Smooth muscle cell of the brain vasculature (primary cell): ENCODE measurements around the gene SMIM30.
"Not testable (repeated sequence)": the region's sequence is repeated elsewhere in the genome, so short reads cannot be mapped to it uniquely, and the experiment has no call there.

Experiments used
- DNase-seq: peaks from one replicate; pipeline ENCODE4 v3.0.0-alpha.2; 2012; ENCODE audit warnings: low read depth, low spot score

The SMIM30 gene

GRCh38 chr7:113118074-113118959 lies at the start of gene SMIM30:
TSS of gene SMIM30 (minus strand) at chr7:113118554. CDS start at chr7:113117578, 976 bp downstream.
- DNase-seq = peak; percentile 65

- DNase-seq = not testable (repeated sequence)
These were observed 47.8 kb upstream of the SMIM30 start for GRCh38 chr7:113166176-113166575.

DNA sequence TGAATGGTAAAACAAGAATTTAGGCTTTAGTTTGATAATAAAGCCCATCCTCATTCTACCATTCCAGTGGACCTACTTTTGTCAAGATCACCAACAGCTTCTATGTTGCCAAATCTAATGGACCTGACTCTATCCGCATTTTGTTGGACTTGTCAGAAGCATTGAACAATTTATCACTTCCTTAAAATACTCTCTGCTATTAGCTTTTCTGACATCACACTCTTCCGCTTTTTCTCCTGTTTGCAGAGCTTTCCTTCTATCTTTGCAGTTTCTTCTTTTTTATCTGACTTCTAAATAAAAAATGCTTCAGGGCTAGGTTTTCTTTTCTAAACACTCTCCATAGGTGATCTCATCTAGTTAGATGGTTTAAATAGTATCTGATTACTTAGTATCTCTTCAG lies 42.7 kb upstream of the SMIM30 start:
- DNase-seq = no peak

GRCh38 chr7:113159746-113160339 lies 41.5 kb upstream of the SMIM30 start:
- DNase-seq = peak; percentile 12

- DNase-seq = no peak
These were observed 40.4 kb upstream of the SMIM30 start for GRCh38 chr7:113158756-113159155.

DNA sequence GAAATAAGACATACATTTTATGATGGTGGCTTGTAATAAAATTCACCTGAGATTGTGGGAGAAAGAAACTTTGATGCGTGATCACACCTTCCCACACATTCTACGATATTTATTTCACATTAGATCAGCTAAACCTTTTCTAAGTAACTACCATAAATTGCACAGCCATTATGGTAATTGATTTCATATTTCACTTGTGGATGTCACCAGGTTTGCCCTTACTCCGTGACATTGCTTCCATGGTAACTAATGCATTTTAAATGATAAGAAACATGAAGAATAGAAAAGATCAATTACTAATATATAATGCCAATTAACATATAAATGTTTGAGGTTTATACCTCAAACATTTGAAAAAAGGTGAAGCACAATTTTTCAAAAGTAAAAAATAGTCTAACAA lies 35.8 kb upstream of the SMIM30 start:
- no peak for DNase-seq

GRCh38 chr7:113144817-113145216 lies 26.5 kb upstream of the SMIM30 start:
- DNase-seq = no peak

DNA sequence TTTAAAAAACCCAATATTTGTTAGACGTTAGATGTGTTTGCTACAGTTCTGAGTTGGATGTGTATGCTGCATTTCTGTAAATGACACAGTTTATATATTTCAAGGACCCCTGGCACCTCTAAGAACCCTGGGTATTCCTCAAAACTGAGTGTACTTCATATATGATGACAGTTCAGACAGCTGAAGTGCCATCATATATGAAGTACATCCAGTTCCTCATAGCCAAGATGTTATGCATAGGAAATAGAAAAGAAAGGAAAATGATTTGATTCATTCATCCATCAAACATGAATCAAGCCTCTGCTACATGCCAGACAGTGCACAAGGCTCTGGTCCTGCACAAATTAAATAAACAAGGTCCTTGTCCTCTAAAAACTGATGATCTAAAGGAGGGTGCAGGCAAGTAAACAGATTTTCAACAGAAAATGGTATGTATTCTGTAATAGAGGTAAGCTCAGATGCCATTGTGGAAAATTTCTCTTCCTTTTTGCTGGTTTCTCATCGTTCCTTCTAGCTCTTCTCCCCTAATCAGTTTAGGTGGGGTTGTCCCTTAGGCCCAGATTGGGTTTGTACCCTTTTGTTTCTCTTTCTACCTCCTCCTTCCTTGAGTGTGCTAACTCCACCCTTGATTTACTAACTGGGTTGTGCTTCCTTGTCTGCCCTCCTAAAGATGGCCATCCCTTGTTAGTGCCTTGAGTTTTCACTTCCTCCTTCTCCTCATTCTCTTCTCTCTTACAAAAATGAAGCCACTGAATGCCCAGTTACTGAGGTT lies 25.3 kb upstream of the SMIM30 start:
- DNase-seq = no peak

- no peak for DNase-seq
These were observed 24.2 kb upstream of the SMIM30 start for GRCh38 chr7:113142385-113143119.

GRCh38 chr7:113141803-113142202 lies 23.4 kb upstream of the SMIM30 start:
- DNase-seq = no peak

GRCh38 chr7:113140956-113141355 lies 22.6 kb upstream of the SMIM30 start:
- no peak for DNase-seq

DNA sequence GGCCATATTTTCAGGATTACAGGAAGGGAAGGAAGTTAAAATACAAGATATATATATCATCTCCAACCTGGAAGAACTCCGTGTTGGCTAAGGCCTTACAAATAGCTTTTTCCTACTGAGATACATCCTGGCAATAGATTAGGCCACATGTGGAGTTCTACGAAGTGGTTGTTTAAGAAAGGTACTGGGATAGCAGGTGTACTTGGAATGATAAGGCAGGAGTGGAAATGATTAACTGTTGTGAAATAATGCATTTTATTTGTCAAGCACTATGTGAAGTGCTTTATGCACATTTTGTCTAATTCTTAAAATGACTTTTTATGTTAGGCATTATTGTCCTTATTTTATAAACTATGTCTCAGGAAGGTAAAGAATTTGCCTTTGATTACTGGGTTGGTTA lies 18.9 kb upstream of the SMIM30 start:
- DNase-seq = no peak

GRCh38 chr7:113134025-113134424 lies 15.7 kb upstream of the SMIM30 start:
- no peak for DNase-seq

DNA sequence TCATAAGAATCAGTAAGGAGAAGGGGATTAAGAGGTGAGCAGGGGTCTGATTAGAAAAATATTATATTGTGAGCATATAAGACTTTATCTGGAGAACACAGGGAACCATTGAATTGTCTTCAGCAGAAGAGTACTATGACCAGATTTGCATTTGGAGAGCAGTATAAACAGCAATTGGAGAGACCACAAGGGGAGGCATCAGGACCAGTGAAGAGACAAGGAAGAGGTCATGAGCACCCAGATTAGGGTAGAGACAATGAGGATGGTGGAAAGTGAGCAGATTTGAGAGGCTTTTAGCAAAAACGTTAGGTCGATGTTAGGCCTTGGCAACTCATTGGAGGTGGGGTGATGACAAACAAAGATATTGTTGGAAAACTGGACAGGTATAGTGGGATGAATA lies 13.0 kb upstream of the SMIM30 start:
- DNase-seq = no peak

DNA sequence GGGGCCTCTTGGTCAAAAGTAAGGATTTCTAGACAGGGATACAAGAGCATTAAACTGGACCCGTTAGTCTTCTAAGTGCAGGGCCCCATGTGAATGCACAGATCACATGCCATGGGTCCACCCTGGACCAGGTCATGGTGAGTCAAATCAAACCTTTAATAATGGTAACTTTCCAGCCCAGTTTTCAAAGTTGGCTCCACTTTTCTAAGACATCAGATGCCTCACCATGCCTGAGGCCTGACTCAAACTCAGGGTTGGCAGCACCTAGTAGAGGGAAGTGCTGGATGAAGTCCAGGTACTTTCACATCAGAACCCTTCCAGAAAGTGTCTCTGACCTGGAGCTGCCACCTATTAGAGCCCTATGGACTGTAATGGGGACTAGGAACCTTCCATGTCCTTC lies 9.7 kb upstream of the SMIM30 start:
- no peak for DNase-seq

GRCh38 chr7:113125728-113126127 lies 7.4 kb upstream of the SMIM30 start:
- DNase-seq = no peak

DNA sequence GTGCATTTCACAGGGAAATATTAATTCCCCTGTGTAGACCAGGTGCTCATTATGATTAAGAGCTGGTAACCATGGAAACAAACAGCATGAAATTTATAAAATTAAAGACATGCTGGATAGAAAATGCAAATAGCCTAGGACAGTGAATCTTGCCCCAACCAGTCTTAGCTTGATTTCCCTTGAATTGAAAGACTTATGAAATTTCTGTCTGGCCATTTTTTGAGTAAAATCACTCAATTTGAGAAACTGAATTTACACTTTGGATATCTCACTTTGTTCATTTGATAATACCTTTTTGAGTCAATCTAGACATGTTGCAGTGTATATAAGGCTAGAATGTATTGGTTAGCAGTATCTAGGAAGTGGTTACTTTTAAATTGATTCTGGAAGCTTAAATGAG lies 4.4 kb upstream of the SMIM30 start:
- no peak for DNase-seq

- DNase-seq = no peak
These were observed 2.3 kb upstream of the SMIM30 start for GRCh38 chr7:113120647-113121046.

DNA sequence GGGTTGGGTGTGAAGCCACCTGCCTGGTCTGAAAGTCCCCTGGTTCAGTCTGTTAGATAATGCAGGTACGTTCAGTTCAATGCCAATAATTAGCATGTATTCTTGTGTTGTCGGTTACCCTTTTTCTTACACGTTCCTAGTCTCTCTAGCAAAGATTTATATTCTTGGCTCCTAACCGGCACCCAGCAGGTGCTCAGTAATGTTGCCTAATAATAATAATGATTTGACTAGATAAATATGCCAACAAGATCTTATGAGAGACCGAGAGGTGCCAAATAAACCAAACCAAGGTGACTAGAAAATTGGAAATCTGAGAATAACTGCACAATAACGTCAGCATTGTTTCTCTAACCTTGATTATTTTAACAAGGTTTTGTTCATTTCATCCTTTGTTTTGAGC lies 1.1 kb upstream of the SMIM30 start:
- no peak for DNase-seq

DNA sequence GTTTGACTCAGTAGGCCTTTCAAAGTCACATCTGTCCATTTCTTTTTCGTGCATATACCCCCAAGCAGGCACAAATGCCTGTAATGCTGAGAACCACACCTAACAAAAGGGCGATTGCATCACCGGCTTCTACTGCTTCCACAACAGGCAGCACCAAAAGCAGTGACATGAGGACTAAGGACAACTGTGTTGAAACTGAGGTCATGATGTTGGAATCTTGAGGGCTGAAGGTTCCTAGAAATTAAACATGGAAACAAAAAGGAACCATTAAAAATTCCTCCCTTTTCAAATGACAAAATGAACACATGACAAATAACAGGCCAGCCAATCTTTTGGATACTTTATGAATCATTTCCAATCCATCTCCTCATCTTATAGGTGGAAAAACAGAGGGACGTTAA lies 980 bp downstream of the SMIM30 start:
- not testable (repeated sequence) for DNase-seq

GRCh38 chr7:113113912-113114311 lies 4.4 kb downstream of the SMIM30 start:
- no peak for DNase-seq

- DNase-seq = no peak
These were observed 8.6 kb downstream of the SMIM30 start for GRCh38 chr7:113109718-113110117.
